Common myeloid progenitor, CD34-positive (primary cell): Measurements from ENCODE around the gene NLGN4X.

Experiments
- CTCF ChIA-PET: fragments of 350-600 bp; sonication (Branson Sonifier 250); formaldehyde crosslinking; loops from one replicate; lab custom pipeline; 2021; ENCODE audit warnings: antibody characterized with exemption; lab: Charles Lee
- POLR2A ChIA-PET: fragments of 350-600 bp; sonication (Branson Sonifier 250); formaldehyde crosslinking; loops from one replicate; lab custom pipeline; 2021; ENCODE audit warnings: antibody characterized with exemption; lab: Charles Lee
- DNase-seq, 3 donors: peaks; one replicate each; pipeline versions ENCODE4 v3.0.0 to v3.0.0-alpha.2; 2013
- H3K27ac ChIP-seq, 2 experiments: 1 replicate in 1 of 2; 2 replicates in 1 of 2; pipeline ENCODE4 v1.7.0; 2013; ENCODE audit warnings: inconsistent platforms in 2 of 2, low read length in 2 of 2, mild to moderate bottlenecking in 2 of 2, low read depth in 1 of 2, moderate library complexity in 1 of 2; ENCODE audit not compliant: severe bottlenecking in 2 of 2, insufficient read depth in 1 of 2, poor library complexity in 1 of 2
- H3K27me3 ChIP-seq, 5 experiments: replicated peaks in 2 of 5; 1 replicate in 3 of 5; 2 replicates in 2 of 5; pipeline versions ENCODE4 v1.6.1 to v1.7.0; 2013; ENCODE audit warnings: low read length in 4 of 5, mild to moderate bottlenecking in 2 of 5, moderate library complexity in 2 of 5, inconsistent platforms in 1 of 5; ENCODE audit not compliant: insufficient read depth in 5 of 5, control insufficient read depth in 4 of 5
- H3K36me3 ChIP-seq, 4 experiments: 1 replicate in 2 of 4; 2 replicates in 2 of 4; pipeline versions ENCODE4 v1.6.1 to v1.7.0; 2013; ENCODE audit warnings: low read length in 3 of 4, control low read depth in 1 of 4, mild to moderate bottlenecking in 1 of 4; ENCODE audit not compliant: control insufficient read depth in 4 of 4, insufficient read depth in 4 of 4
- H3K4me1 ChIP-seq, 4 experiments: 1 replicate in 3 of 4; 2 replicates in 1 of 4; pipeline versions ENCODE4 v1.6.1 to v1.7.1; 2013; ENCODE audit warnings: low read length in 3 of 4, mild to moderate bottlenecking in 3 of 4, control low read depth in 1 of 4, inconsistent platforms in 1 of 4, moderate library complexity in 1 of 4; ENCODE audit not compliant: control insufficient read depth in 4 of 4, insufficient read depth in 4 of 4; ENCODE audit errors: control extremely low read depth in 1 of 4
- H3K4me3 ChIP-seq, 7 experiments: 1 replicate in 4 of 7; 2 replicates in 3 of 7; pipeline versions ENCODE4 v1.5.1 to v1.7.0; 2013; ENCODE audit warnings: mild to moderate bottlenecking in 7 of 7, low read length in 6 of 7, moderate library complexity in 6 of 7, inconsistent platforms in 2 of 7, low read depth in 2 of 7, control low read depth in 1 of 7; ENCODE audit not compliant: insufficient read depth in 4 of 7, control insufficient read depth in 1 of 7; ENCODE audit errors: extremely low read depth in 1 of 7
- H3K9me3 ChIP-seq, 5 experiments: 1 replicate in 4 of 5; 2 replicates in 1 of 5; pipeline versions ENCODE4 v1.6.1 to v1.7.1; 2013; ENCODE audit warnings: low read length in 4 of 5, mild to moderate bottlenecking in 2 of 5, inconsistent platforms in 1 of 5, low read depth in 1 of 5, moderate library complexity in 1 of 5; ENCODE audit not compliant: control insufficient read depth in 4 of 5, insufficient read depth in 2 of 5; ENCODE audit errors: control extremely low read depth in 1 of 5
- WGBS: methylation state at CpG from one replicate; pipeline ENCODE4 v1.1.5; 2013; ENCODE audit not compliant: insufficient coverage; 5-methylcytosine and 5-hydroxymethylcytosine counted together

The NLGN4X gene

DNA sequence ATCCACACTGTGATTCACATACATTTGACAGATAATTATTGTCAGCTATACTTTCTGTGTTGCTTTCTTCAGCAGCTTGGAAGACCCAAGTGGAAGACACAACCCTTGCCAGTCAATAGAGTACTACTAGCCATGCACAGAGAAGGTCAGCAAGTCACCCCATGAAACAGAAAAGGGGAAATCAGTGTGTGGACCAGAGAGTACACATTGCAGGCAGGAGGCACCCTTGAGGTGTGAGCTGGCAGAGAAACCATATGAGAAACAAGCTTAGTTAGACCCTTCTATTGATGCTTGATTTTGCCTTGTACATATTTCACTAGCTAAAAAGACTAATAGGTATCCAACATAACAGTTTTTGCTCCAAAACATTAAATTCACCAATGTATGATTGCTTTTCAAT, 99.5 kb downstream of the NLGN4X start:
- H3K36me3 ChIP-seq, result no peaks in the 10 kb centered on the region
- DNase-seq, result no peak
- no peak overlapping the region for H3K27ac ChIP-seq
- no peaks in the 10 kb centered on the region for H3K9me3 ChIP-seq
- no peak overlapping the region for H3K4me3 ChIP-seq
- H3K27me3 ChIP-seq, result no peaks in the 10 kb centered on the region
- POLR2A ChIA-PET, result no interaction called here
- CTCF ChIA-PET, result no interaction called here
- H3K4me1 ChIP-seq, result no peaks in the 10 kb centered on the region

DNA sequence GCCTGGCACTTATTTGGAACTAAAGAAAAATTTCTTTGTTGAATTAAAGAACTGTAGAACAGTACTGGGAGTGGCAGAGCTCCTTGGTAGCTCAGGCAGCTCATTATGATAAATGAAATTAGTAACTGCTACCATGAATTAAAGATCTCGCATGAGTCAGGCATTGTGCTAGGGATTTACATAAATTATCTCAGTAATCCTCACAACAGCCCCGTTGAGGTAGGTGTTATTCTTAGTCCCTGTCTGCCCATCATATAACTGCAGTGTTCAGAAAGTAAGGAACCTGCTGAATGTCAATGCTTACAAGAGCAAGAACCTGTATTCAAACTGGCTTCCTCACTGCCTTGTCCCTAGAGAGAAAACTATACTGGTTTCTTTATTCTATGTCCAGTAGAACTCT, 108.3 kb downstream of the NLGN4X start:
- H3K4me1 ChIP-seq, result no peaks in the 10 kb centered on the region
- no peak overlapping the region for H3K4me3 ChIP-seq
- H3K27ac ChIP-seq, result no peak overlapping the region
- H3K27me3 ChIP-seq, result no peaks in the 10 kb centered on the region
- no peaks in the 10 kb centered on the region for H3K36me3 ChIP-seq
- whole genome bisulfite sequencing, result 27% methylated on average over 1 of the region's 2 CpGs
- no peak for DNase-seq
- no peaks in the 10 kb centered on the region for H3K9me3 ChIP-seq
- CTCF ChIA-PET, result no interaction called here
- POLR2A ChIA-PET, result no interaction called here

DNA sequence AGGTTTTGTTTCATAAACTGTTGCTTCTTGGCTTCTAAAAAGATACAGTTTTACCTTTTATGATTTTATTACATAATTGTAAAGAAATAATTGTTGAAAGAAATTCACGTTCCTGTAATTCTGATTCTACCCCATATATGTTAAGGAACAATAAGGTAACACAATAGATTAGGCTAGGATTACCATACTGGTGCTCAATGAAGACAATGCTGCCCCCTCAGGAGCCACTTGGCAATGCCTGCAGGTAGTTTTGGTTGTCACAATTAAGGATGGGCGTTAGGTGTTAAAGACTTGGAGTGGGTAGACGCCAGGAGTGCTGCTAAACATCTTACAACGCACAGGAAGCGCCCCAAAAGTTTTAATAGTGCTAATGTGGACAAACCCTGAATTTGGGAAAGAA, 133.2 kb downstream of the NLGN4X start:
- no peak for DNase-seq
- 36% methylated on average over 4 of the region's 5 CpGs for WGBS
- CTCF ChIA-PET, result interaction anchor here (0.6 kb wide), 1 partner anchor 28 kb away, joined by 3 read pairs; no protein-coding TSS in a partner anchor

DNA sequence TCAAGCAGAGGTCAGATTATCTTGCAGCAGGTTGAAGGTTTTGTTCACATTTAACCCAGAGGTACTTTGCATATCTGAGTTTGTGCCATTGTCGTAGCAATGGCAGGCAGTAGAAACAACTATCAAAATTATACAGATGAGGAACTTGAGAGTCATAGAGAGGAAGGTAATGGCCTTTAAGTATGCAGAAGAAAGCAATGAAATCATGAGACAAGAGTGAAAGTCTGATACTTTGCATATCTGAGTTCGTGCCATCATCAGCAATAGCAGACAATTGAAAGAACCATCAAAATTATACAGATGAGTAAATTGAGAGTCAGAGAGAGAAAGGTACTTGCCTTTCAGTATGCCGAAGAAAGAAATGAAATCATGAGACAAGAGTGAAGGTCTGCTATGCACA, 154.1 kb downstream of the NLGN4X start:
- H3K36me3 ChIP-seq, result no peaks in the 10 kb centered on the region
- POLR2A ChIA-PET, result no interaction called here
- H3K4me1 ChIP-seq, result no peaks in the 10 kb centered on the region
- CTCF ChIA-PET, result no interaction called here
- H3K27ac ChIP-seq, result no peak overlapping the region
- H3K9me3 ChIP-seq, result no peaks in the 10 kb centered on the region
- no peaks in the 10 kb centered on the region for H3K27me3 ChIP-seq
- H3K4me3 ChIP-seq, result no peak overlapping the region
- DNase-seq, result no peak
- 100% methylated on average over 1 of the region's 3 CpGs for WGBS

More for the DNA sequence above, 133.2 kb downstream of the NLGN4X start:
- H3K4me1 ChIP-seq, result no peaks in the 10 kb centered on the region
- no peaks in the 10 kb centered on the region for H3K9me3 ChIP-seq
- no peak overlapping the region for H3K27ac ChIP-seq
- H3K27me3 ChIP-seq, result no peaks in the 10 kb centered on the region
- POLR2A ChIA-PET, result no interaction called here
- H3K4me3 ChIP-seq, result no peak overlapping the region
- no peaks in the 10 kb centered on the region for H3K36me3 ChIP-seq

DNA sequence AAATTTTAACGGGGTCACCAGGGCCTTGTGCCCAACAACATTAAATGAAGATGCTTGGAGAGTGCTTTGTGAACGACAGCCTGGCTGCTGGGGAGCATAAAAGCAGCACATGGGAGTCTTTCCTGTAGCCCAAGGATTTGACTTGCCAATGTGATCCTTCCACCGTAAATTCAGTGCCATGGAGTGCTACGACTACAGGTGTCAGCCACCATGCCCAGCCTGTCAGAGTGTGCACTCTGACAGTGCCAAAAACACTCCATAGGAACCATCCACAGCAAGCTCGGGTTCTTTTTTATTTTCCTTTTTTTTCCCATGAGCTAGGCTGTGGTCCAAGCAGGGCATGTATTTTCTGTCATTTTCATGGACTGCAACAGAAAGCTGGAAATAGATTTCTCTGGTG, 156.9 kb downstream of the NLGN4X start:
- no peaks in the 10 kb centered on the region for H3K9me3 ChIP-seq
- no peak overlapping the region for H3K4me3 ChIP-seq
- WGBS, result 94% methylated on average over 4 of the region's 5 CpGs
- no peak for DNase-seq
- H3K4me1 ChIP-seq, result no peaks in the 10 kb centered on the region
- CTCF ChIA-PET, result no interaction called here
- H3K27me3 ChIP-seq, result no peaks in the 10 kb centered on the region
- H3K27ac ChIP-seq, result no peak overlapping the region
- H3K36me3 ChIP-seq, result no peaks in the 10 kb centered on the region
- POLR2A ChIA-PET, result no interaction called here

DNA sequence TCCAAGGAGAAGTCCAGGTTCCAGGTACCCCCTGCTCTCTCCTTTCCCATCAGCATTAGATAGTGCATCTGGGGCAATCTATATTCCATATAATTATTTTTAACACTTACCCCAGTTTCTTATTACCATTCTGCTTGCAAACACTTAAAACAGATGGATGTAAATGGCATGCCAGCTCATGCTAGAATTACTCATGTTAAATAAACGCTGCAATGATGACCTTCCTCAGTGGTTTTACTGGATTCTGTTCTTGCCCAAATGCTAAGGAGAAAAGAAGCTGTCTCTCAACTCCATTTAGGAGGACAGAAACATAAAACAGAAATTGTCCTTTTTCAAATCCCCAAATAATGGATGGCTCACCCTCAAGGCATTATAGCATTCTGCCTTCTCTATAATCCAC, 161.1 kb downstream of the NLGN4X start:
- CTCF ChIA-PET, result no interaction called here
- no peak for DNase-seq
- H3K4me3 ChIP-seq, result no peak overlapping the region
- H3K27ac ChIP-seq, result no peak overlapping the region
- H3K9me3 ChIP-seq, result no peaks in the 10 kb centered on the region
- H3K27me3 ChIP-seq, result no peaks in the 10 kb centered on the region
- POLR2A ChIA-PET, result no interaction called here
- WGBS, result 100% methylated on average over 1 of the region's 1 CpG
- no peaks in the 10 kb centered on the region for H3K4me1 ChIP-seq
- H3K36me3 ChIP-seq, result no peaks in the 10 kb centered on the region

DNA sequence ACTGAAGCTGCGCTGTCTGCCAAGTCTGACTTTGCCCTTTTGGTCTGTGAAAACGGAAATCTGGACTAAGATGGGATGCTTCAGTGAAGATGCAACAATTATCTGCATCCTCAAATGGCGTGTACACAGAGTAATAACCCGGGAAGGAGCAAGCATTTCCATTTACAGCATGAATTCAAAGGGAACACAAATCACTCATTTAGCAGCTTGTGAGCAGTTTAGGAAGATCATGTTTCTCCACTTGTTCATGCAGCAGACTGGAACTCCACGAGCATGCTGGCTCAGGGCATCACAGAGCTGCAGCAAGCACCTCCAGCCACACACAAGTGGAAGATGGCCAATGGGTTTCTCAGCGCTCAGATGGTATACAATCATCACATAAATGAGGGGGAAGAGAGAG, 175.5 kb downstream of the NLGN4X start:
- CTCF ChIA-PET, result no interaction called here
- DNase-seq, result no peak
- 89% methylated on average over 5 of the region's 6 CpGs for WGBS

More for the DNA sequence above, 175.5 kb downstream of the NLGN4X start:
- no peak overlapping the region for H3K27ac ChIP-seq
- H3K4me3 ChIP-seq, result no peak overlapping the region
- H3K4me1 ChIP-seq, result no peaks in the 10 kb centered on the region
- H3K27me3 ChIP-seq, result no peaks in the 10 kb centered on the region
- H3K9me3 ChIP-seq, result no peaks in the 10 kb centered on the region
- no peaks in the 10 kb centered on the region for H3K36me3 ChIP-seq
- POLR2A ChIA-PET, result no interaction called here
